Measurements from ENCODE around the gene SEMA3C.

The SEMA3C gene

DNA sequence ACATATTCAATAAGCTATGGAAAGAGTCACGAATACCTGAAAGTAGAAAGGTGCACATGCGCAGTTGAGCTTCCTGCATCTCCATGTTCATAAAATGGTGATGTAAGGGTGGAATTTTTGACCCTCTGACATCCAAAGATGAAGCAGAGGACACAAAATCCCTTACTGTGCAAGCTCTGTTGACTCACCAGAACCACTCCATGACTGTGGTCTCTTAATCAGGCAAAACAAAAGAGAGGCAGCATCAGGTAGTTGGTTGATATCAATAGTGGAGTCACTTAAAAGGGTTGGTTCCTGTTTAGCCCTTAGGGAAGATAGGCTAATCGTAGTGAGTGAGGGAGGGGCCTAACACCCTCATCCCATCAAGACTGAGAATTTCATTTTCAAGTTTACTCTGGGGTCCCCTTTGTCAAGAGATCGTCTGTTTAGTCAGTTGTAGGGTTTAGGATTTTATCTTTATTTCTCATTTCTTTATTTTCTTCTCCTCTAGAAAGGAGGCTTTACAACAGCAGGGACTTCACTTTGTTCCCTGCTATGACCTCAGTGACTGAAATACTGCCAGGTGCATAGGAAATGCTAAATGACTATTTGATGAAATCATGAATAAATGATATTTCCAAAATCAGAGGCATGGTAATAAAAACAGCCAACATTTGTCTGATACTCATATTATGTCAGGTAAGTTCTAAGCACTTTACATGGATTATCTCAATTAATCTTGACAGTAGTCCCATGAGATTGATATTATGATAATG, 182.3 kb downstream of the SEMA3C start:
- DNase-seq (ENCODE audit: low read depth, low spot score): no peak

GRCh38 chr7:80735330-80735729, 183.5 kb downstream of the SEMA3C start:
- DNase-seq (ENCODE audit: low read depth, low spot score): no peak

DNA sequence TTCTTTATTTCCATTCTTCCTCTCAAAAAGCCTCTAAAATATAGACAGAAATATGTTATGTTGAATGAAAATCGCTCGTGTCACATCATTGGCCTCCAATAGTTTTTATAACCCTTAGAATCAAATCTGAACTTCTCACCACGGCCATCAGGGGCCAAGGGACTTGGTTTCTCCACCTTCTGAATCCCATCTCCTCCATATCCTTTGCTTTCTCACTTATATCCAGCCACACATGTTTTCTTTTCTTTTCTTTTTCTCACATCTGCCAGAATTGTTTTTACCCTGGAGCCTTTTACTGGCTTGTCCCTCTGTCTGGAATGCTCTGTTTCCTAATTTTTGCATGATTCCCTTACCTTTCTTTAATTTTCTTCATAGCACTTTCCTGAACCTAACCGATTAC, 184.8 kb downstream of the SEMA3C start:
- no peak for DNase-seq (ENCODE audit: low read depth, low spot score)

DNA sequence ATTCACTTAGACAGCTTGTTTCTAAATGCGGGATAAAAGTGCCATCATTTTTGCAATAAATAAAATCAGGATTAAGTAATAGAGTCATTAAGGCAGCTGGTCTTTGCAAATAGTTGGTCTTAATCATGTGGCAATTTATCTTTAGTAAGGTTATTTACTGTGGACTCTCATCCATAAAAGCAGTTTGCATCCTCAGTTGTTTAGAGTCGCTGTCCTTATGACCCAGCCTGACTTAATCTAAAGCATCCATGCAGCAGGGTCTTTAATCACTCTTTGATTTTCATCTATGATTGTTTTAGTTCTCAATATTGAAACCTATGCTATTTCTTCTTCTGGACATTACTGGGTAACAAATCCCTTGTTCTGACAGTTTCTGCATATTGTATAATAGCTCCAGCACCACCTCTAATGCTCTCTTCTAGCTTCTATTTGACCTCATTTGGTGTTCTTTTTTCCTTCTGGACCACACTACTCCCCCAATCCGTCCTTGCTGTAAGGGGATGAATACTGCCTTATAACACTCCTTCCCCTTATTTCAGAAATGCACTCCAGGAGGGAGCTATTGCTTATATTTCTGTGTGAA, 185.4 kb downstream of the SEMA3C start:
- DNase-seq (ENCODE audit: low read depth, low spot score): no peak

- DNase-seq (ENCODE audit: low read depth, low spot score): no peak
Observed at GRCh38 chr7:80732630-80733029, 186.2 kb downstream of the SEMA3C start.

DNA sequence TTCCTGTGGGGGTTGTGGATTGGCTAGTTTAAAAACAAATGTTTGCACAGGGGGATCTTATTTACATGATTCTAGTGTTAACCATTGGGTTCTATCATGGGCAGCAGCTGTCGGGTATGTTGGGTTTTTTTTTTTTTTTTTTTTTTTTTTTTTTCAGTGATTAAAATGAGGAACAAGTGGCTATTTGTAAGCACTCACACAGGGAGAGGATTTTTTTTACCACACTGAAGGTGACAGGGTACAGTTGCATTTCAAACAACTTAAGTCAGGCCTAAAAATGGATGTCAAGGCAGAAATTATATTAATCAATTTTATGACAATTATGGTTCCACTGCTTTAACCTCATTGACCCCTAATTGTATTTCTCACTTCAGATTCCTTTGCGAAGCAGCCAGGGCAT, 187.6 kb downstream of the SEMA3C start:
- no peak for DNase-seq (ENCODE audit: low read depth, low spot score)

GRCh38 chr7:80729591-80730320, 189.1 kb downstream of the SEMA3C start:
- DNase-seq (ENCODE audit: low read depth, low spot score): no peak

DNA sequence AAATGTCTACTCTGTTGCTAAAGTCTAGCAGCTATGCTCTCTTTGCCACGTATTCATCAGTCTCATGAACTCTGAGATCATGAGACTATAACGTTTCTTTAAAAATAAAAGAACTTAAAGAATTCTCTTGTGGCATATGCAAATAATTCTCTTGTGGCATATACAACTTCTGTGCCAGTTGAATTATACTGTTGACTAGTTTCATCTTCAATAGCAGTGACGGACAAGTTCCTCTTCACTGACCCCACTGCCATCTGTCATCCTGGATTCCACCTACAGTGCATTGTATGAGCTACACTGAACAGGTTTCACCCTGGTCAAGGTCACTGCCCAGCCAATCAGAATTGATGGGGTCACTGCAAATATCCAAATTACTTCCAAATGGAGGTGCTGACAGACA, 192.2 kb downstream of the SEMA3C start:
- DNase-seq (ENCODE audit: low read depth, low spot score): no peak

DNA sequence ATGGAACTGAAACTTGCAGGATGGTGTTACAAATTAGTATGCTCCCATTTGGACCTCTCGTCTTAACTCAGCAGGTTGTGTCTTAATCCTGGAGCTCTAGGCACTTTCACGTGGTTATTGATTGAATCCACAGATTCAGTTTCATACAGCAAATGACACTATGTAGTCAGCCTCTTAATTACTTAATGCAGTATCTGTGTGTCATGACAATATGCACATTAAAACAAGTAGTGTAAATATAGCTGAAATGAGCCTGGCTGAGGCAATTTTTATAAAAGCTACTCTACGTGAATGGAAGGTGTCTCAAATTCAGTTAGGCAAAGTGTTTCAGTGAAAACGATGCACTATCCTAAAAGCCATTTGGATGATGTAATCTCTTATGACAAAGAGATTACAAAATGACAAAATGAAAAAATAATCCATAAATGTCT, 193.7 kb downstream of the SEMA3C start:
- no peak for DNase-seq (ENCODE audit: low read depth, low spot score)

GRCh38 chr7:80724249-80724871, 194.5 kb downstream of the SEMA3C start:
- no peak for DNase-seq (ENCODE audit: low read depth, low spot score)

- DNase-seq (ENCODE audit: low read depth, low spot score): peak; percentile 68
Observed at GRCh38 chr7:80722616-80723195, 196.1 kb downstream of the SEMA3C start.

GRCh38 chr7:80721883-80722615, 196.8 kb downstream of the SEMA3C start:
- peak; percentile 41 for DNase-seq (ENCODE audit: low read depth, low spot score)

- no peak for DNase-seq (ENCODE audit: low read depth, low spot score)
Observed at GRCh38 chr7:80720146-80720545, 198.7 kb downstream of the SEMA3C start.

DNA sequence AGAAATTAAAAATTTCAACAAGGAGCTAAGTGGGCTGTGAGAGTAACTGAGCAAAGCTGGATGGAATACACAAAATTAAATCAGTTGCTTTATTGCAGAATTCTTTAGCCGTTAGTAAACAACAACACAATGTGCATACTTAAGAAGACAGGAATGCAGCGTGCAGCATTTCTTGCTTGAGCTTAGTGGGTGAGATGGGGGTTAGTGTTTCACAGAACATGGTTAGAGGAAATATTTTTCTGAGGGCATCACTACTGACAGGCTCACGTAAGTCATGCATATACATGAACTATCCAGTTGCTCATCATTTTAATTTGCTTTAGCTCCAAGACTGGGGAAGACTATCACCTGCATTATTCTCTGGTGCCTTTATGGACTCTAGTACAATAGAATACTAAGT, 199.6 kb downstream of the SEMA3C start:
- DNase-seq (ENCODE audit: low read depth, low spot score): no peak

GRCh38 chr7:80711531-80711930, 207.3 kb downstream of the SEMA3C start:
- DNase-seq (ENCODE audit: low read depth, low spot score): no peak

DNA sequence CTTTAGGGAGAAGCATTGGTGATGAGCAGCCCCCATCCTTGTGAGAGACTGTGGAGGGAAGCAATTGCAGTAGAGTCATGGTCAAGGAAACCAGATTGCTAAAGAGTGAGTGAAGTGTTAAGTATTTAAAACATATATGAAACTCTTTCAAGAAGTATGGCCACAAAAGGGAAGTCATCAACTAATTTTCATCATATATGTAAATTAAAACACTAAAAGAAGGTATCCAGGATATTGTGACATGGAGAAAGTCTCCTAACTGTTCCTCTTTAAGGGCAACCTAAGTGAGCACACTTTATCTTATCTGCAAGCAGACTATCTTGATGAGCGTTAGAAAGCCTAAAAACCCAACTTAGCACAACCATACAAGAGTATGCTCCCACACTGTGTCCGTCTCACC, 210.7 kb downstream of the SEMA3C start:
- no peak for DNase-seq (ENCODE audit: low read depth, low spot score)

- DNase-seq (ENCODE audit: low read depth, low spot score): no peak
Observed at GRCh38 chr7:80707318-80707717, 211.5 kb downstream of the SEMA3C start.

DNA sequence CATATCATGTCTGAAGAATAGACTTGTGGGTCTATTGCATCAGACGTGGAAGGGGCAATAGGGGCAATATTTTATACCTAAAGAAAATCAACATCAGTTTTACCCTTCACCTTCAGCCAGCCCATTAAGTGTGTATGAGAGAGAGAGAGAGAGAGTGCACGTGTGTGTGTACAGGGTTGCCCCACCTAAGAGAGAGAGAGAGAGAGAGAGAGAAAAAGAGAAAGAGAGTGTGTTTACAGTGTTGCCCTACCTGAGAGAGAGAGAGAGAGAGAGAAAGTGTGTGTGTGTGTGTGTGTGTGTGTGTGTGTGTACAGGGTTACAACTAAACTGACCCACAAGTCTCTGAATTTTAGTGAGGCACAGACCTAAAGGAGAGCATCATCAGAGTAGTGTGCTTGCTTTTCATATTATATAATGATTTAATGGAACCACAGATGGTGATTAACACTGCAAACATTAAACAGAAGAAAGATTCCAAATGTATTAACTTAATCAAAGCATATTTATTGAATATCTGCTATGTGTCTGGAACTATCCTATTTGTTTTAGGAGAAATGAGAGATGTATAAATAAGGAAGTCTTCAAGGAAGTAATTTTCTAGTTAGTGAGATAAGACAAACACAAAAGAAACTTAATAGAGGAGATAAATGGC, 213.6 kb downstream of the SEMA3C start:
- no peak for DNase-seq (ENCODE audit: low read depth, low spot score)

DNA sequence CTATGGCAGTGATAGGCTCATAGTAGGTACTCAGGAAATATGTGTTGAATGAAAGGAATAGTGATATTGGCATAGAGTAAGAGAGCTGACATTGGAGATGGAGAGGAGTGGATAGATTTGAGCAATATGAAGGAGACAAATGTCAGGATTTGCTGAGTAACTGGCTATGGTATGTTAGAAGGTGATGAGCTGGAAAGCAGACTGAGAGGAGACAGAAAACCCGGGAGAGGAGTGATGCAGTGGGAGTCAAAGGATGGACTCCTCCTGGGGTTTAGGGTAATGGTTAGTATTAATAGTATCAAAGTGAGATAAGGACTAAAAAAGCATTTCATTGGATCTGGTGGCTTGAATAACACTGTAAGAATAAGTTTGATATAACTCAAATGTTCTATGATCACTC, 215.6 kb downstream of the SEMA3C start:
- DNase-seq (ENCODE audit: low read depth, low spot score): no peak

GRCh38 chr7:80699721-80700256, 219.1 kb downstream of the SEMA3C start:
- no peak for DNase-seq (ENCODE audit: low read depth, low spot score)
